Hematopoietic multipotent progenitor cell treated with erythropoietin and hydrocortisone succinate and interleukin-3 and kit ligand, for 15 days (in vitro differentiated cells): ENCODE results near the gene JARID2.

Experiments used
- DNase-seq: peaks from one replicate; pipeline ENCODE4 v3.0.0-alpha.2; 2015; ENCODE audit warnings: low spot score

JARID2 gene

GRCh38 chr6:15264902-15265761, 19.3 kb downstream of the JARID2 start:
- no peak for DNase-seq

- no peak for DNase-seq
Measured at GRCh38 chr6:15265787-15266186, 19.9 kb downstream of the JARID2 start.

DNA sequence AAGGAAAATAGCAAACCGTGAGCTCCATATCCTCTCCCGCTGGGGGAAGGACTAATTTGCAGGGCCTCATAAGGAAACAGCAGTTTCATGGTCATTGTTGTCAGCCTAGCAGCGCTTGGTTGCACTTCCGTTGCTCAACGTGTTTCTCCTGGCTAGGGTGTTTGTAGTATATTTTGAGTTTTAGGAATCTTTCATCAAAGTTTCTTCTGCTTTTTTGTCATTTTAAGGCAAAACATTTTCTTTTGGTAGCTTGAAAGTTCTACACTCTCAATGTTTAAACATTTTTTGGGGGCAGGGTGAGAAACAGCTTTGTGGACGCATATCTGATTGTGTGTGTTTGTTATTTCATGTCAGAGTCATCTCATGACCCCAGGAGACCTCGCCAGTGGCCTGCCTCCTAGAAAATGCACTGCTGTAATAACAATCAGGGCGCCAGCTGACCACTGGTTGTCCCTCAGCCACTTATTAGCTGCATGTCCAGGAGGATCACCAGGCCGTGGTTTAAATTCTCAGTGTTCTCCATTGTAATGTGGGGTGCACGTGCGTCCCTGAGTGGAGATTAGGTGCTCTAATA, 20.6 kb downstream of the JARID2 start:
- no peak for DNase-seq

DNA sequence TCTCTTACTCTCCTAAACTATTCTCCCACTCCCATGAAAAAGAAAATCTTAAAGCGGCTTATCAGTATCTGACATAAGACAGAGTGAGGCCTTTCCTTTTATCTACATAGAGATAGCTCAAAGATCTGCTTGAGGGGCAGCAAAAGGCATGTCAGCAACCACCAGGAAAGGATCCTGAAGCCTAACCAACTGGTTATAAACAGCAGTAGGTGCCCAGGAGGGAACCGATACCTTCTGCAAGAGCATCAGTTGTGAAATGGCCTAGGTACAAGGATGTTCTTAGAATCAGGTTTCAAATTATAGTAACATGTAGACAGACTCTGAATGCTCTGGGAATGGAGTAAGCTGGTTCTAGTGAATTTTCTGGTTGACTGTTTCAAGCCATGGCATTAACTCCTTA, 21.4 kb downstream of the JARID2 start:
- no peak for DNase-seq

DNA sequence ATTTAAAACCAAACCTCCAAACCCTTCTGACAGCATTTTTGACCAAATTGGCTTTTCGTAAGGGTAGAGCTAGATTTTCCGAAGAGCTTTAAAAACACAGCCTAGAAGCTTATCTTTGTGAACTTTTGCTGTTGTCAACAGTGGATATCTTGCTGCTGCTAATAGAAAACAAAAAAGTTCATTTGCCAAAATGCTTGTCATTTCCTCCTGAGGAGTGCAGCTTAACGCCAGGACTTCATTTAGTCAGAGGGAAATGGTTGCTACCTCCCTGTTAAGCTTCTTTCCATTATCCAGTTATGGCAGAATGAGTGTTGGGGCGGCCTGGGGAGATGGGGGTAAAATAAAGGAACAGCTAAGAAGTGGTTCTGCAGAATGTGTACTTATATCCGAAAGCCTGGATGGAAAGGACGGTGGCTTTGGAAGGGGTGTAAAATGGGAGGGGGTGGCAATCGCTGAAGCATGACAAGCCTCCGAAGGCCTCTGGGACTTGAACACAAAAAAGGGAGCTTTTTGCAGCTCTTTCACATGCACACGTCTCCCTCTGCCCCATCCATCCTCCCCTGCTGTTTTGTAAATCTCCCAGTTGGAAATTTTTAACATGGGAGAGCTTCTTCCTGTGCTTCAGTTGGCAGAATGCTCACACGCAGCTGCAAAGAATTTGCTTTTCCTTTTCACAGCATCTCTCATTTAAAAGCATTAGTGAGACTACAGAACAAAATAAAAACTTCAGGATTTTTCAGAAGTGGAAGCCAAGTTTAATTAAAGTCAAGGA, 22.5 kb downstream of the JARID2 start:
- no peak for DNase-seq

GRCh38 chr6:15269011-15269410, 23.1 kb downstream of the JARID2 start:
- DNase-seq = peak; percentile 58

- no peak for DNase-seq
Measured at GRCh38 chr6:15269619-15270018, 23.8 kb downstream of the JARID2 start.

GRCh38 chr6:15270402-15270801, 24.5 kb downstream of the JARID2 start:
- no peak for DNase-seq

GRCh38 chr6:15272562-15272961, 26.7 kb downstream of the JARID2 start:
- no peak for DNase-seq

- DNase-seq = no peak
Measured at GRCh38 chr6:15274692-15275387, 29.0 kb downstream of the JARID2 start.

DNA sequence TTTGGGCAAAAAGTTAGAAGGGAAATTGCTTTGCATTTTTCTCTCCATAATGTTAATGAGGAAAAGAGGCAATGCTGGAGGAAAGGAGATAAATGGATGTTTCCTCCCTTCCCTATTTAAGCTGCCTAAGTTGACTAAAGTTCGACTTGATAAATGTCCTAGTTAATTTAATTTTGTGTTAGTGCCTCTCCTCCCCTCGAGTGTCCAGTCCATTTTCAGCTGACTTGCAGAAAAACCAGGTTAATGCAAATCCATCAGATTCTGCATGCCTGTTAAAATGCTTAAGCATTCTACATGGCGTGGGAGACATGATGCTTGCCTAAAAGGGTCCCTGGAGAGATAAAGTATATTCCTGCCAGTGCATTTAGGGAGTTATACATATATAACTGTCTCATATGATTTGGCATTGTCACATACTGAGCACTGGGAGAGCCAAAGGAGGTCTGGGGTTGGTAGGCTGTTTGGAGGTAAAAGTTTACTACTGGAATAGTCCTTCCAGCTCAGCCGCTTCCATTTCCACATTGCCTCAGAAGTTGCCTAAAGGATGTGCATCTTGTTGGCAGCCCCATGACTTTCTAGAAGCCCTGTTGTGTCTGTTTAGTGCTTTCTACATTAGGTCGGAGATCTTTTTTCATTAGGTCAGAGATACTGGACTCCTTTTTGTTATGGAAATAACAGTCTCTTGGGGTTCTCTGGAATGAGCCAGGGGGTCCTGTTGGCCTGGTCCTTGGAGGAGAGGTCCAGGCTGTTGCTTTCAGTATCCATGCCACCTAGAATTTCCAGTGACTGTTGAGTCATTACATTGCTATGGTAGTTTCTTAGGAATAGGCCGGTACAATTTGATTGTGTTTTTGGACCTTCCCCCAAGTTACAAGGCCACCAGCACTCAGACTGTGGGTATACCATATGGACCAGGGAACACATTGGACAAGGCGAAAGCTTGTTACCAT, 30.4 kb downstream of the JARID2 start:
- no peak for DNase-seq

GRCh38 chr6:15279047-15279661, 33.3 kb downstream of the JARID2 start:
- no peak for DNase-seq

- DNase-seq = no peak
Measured at GRCh38 chr6:15280028-15280427, 34.2 kb downstream of the JARID2 start.

DNA sequence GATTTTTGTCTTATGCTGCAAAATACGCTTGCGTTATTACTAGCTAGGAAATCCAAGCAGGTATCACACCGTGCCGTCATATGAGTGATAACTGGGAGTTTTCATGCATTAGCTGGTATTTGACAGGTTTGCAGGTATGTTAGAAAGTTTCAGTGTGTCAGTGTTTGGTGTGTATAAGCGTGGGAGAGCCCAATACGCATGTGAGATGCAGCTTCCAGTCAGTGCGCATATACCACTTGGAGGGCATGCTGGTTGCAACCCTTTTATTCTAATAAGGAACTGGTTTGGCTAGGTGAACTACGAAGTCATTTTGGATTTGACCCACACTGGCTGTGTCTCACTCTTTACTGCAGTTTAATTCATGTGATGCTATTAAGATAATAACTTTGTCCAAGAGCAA, 35.1 kb downstream of the JARID2 start:
- no peak for DNase-seq

GRCh38 chr6:15282334-15282733, 36.5 kb downstream of the JARID2 start:
- no peak for DNase-seq

- no peak for DNase-seq
Measured at GRCh38 chr6:15283986-15284361, 38.1 kb downstream of the JARID2 start.

DNA sequence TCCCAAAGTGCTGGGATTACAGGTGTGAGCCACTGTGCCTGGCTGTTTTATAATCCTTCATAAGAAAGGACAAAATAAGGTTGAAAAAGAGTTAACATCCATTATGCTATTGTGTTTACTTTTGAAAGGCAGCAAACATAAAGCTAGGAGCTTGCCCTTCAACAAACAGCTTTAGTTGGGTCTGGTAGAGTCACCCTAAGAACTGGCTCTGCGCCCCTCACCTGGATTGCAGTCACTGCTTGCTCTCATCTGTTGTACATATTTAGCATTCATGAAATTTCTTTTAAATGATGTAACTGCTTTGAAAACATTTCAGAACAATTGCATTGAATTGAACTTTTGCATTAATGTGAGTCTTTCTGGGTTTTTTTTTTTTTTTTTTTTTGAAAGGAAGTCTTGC, 38.9 kb downstream of the JARID2 start:
- DNase-seq = no peak

DNA sequence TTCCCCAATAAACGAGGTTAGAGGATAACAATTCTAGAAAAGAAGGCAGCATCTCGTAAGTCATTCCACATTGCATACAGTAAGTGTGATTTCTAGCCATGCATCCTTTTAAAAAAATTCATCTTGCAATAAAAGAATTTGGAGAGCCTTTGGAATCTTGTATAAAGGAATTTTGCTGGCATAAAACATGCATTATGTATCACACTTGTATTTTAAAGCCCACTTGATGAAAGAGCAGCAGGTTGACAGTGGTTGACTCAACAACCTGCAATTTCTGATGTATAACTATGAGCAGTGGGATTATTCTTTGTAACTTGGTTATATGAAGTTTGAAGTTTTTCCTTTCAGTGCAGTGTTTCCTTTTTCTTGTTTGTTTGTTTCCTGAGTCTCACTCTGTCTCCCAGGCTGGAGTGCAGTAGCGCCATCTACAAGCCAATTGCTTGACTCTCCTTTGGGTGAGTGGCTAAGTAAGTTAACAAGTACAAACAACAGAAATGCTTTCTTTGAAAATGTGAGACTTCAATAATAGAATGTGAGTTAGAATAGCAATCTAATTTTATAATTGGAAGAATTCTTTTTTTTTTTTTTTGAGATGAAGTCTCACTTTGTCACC, 39.9 kb downstream of the JARID2 start:
- DNase-seq = no peak

GRCh38 chr6:15287670-15288375, 42.0 kb downstream of the JARID2 start:
- no peak for DNase-seq

DNA sequence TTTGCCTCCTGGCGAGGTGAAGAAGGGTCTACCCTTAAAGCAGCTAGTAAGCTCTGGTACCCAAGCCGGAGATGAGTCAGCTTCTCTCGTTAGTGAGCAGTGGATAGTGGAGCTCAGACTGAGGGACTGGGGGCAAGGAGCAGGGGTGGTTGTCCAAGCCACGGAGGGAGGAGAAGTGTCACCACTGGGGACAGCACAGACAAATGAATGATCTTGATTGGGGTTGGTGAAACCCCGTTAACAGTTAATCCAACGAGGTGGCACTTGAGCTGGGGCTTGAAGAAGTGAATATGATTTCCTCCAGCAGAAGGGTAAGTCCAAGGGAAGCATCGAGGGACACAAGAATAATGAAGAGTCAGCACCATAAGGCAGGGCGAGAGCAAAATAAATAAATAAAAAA, 43.0 kb downstream of the JARID2 start:
- no peak for DNase-seq
